ENCODE measurements around the gene FAM3B. TPM values are rescaled to one million over a fixed set of nuclear protein-coding genes. Genes with fewer than 3 reads are reported as not detected.

Gene FAM3B
- total and polyA plus RNA-seq, 8 donors: 7.9 to 31.9 (median 13.0) TPM

DNA sequence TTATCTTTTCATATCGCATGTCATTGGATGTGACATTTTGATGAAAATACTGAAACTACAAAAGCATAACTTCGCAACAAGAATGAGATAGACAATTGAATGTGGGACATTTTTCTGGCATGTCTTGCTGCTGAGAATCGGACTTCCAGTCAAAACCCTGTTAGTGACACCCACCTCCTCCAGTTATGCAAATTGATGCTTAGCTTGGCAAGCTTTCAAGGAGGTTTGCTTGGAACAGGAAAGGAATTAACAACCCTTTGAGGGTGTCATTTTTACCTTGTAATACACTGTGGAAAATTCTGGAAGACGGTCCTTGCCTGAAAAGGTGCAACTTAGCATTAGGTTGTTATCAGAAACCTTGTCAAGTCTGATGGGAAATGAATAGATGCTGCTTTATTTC is 38.8 kb upstream of the FAM3B start:
- intact Hi-C loops (cut with DNase I): no loop called here
- Histone ChIP-seq H3K4me3 (no peak overlapping the region), H3K27ac (no peak overlapping the region), H3K9me3 (no peaks in the 10 kb centered on the region), H3K27me3 (no peaks in the 10 kb centered on the region), H3K4me1 (no peaks in the 10 kb centered on the region), H3K36me3 (peaks cover 0 to 3% of the 10 kb centered on the region in 2 donors)
- no peak for DNase-seq
- no peak for ATAC-seq
- TF ChIP-seq, protein P1, sequence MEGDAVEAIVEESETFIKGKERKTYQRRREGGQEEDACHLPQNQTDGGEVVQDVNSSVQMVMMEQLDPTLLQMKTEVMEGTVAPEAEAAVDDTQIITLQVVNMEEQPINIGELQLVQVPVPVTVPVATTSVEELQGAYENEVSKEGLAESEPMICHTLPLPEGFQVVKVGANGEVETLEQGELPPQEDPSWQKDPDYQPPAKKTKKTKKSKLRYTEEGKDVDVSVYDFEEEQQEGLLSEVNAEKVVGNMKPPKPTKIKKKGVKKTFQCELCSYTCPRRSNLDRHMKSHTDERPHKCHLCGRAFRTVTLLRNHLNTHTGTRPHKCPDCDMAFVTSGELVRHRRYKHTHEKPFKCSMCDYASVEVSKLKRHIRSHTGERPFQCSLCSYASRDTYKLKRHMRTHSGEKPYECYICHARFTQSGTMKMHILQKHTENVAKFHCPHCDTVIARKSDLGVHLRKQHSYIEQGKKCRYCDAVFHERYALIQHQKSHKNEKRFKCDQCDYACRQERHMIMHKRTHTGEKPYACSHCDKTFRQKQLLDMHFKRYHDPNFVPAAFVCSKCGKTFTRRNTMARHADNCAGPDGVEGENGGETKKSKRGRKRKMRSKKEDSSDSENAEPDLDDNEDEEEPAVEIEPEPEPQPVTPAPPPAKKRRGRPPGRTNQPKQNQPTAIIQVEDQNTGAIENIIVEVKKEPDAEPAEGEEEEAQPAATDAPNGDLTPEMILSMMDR (IDR thresholded peaks at IDR 0.05): no peak

DNA sequence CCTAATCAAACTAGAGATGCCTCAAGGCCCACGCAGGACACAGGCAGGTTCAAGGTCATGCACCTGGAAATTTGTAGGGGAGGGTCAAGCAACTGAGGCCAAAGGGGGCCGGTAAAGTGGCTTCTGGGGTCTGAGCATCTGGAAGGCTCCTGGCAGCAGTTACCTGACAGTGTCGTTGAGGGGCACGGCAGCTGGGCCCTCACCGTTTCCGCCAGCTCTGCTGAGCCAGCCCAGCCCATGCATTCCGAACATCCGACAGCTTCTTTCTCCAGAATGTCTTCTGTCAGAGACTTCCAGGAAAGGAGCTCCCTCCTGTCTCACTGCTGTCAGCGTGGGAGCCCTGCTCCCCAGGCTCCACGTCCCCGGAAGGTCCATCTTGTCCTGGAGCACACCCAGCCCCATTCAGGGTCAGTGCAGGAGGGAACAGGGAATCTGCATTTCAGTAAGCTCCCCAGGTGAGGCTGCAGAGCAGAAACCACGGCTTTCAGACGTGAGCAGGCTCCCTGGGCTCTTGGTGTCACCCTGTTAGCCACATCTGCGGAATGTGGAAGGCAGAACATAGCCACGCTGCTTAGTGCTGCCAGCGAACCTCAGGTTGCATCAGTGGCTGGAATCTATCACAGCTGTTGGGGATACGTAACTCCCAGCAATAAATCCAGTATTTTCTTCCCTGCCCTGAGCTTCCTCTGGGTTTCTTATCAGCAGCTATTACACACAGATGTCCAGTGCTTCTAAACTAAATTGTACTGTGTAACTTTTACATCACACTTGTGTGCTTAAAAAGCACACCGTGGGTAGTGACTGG is 36.3 kb upstream of the FAM3B start:
- ATAC-seq (no peak), DNase-seq (peak in 1 of 4 donors; percentile 21)
- intact Hi-C loops (cut with DNase I): loop anchor here in 1 of 2 donors (5.0 kb wide), 1 partner anchor 177 kb away; no protein-coding TSS in a partner anchor
- H3K27me3 ChIP-seq: no peaks in the 10 kb centered on the region
- no peak overlapping the region for H3K4me3 ChIP-seq
- no peak overlapping the region for H3K27ac ChIP-seq
- no peaks in the 10 kb centered on the region for H3K4me1 ChIP-seq
- TF ChIP-seq, protein P1 (IDR thresholded peaks at IDR 0.05): no peak
- H3K9me3 ChIP-seq: no peaks in the 10 kb centered on the region
- H3K36me3 ChIP-seq: peaks cover 0 to 1% of the 10 kb centered on the region in 2 donors

DNA sequence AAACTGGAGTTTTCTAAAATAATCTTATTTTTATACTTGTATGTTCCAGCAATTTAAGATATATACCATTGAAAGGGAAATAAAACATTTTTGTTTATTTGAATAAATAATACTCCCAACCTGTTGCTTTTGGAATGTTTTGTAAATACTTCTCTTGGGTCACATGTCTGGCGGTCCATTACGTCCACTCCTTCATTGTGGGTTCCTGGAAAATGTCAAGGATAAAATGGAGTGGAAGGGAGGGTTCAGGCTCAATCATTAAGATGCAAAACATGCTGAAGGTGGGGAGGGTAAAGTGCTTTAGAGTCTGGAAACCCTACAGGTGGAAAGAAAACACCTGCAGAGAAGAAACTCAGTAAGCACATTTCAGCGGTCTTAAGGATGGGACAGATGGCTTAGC is 34.2 kb upstream of the FAM3B start:
- H3K4me3 ChIP-seq: no peak overlapping the region
- H3K4me1 ChIP-seq: no peaks in the 10 kb centered on the region
- no peak for DNase-seq
- no peaks in the 10 kb centered on the region for H3K27me3 ChIP-seq
- no peaks in the 10 kb centered on the region for H3K36me3 ChIP-seq
- no peaks in the 10 kb centered on the region for H3K9me3 ChIP-seq
- ATAC-seq: no peak
- TF ChIP-seq, protein P1 (IDR thresholded peaks at IDR 0.05): no peak
- no peak overlapping the region for H3K27ac ChIP-seq
- intact Hi-C loops (cut with DNase I): loop anchor here in 1 of 2 donors (5.0 kb wide), 1 partner anchor 175 kb away; no protein-coding TSS in a partner anchor

DNA sequence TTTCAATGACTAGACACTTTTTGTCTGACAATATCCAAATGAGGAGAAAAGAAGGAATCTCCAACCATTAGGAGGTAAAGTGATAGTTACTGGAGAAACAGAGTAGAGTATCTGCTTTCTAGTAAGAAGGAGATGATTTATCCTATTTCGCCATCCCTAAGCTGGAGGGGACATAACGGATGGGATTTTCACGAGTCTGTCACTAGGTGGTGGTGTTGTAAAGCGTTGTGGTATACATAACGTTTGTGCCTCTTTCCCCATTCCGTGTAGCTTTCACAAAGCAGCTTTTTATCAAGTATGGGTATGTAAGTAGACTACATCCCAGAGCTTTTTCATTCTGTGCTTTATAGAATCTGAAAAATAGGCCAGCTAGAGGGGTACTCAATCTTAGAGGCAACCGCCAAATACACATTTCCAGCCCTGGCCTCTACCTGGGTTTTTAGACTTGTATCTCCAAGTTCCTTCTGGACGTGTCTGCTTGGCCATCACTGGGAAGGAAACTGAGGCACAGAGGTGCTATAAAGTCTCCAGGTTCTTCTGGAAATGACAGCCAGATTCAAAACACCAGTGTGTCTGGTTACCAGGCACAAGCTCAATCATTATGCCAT is 33.3 kb upstream of the FAM3B start:
- no peaks in the 10 kb centered on the region for H3K36me3 ChIP-seq
- TF ChIP-seq, protein P1 (IDR thresholded peaks at IDR 0.05): peak; percentile 65 to 74
- no peak overlapping the region for H3K27ac ChIP-seq
- no peaks in the 10 kb centered on the region for H3K27me3 ChIP-seq
- no peaks in the 10 kb centered on the region for H3K4me1 ChIP-seq
- intact Hi-C loops (cut with DNase I): loop anchor here in 1 of 2 donors (5.0 kb wide), 1 partner anchor 174 kb away; no protein-coding TSS in a partner anchor
- peak; percentile 99 for ATAC-seq
- no peak overlapping the region for H3K4me3 ChIP-seq
- DNase-seq: peak in 2 of 4 donors; percentile 69 to 86
- H3K9me3 ChIP-seq: no peaks in the 10 kb centered on the region

DNA sequence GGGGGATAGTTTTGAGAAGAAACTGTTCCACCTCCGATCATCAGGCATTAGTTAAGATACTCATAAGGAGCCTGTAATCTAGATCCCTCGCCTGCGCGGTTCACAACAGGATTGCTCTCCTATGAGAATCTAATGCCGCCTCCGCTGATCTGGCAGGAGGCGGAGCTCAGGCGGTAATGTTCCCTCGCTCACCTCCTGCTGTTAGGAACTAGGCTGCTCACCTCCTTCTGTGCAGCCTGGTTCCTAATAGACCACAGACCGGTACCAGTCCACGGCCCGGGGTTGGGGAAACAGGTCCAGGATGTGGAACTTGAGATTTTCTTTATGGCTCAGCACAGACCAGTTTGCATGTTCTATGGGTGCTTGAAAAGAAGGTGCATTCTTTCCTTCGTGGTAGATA is 27.2 kb upstream of the FAM3B start:
- intact Hi-C loops (cut with DNase I): no loop called here
- ATAC-seq (peak; percentile 65), DNase-seq (no peak)
- Histone ChIP-seq H3K27me3 (peaks cover 8 to 36% of the 10 kb centered on the region in 2 donors), H3K4me1 (no peaks in the 10 kb centered on the region), H3K9me3 (no peaks in the 10 kb centered on the region), H3K36me3 (no peaks in the 10 kb centered on the region), H3K27ac (no peak overlapping the region), H3K4me3 (no peak overlapping the region)
- TF ChIP-seq, protein P1 (IDR thresholded peaks at IDR 0.05): no peak

Measured in left lung (tissue), 10 donors.